OCI-LY1 (cell line): Measurements from ENCODE around the gene IL31.

ENCODE experiments used
- CTCF ChIP-seq: fragments of 200-600 bp; sonication (generic), shearing (Covaris generic); IDR thresholded peaks from 2 replicates; pipeline ENCODE4 v1.5.1; 2017; ENCODE audit warnings: mild to moderate bottlenecking, antibody characterized with exemption, low read length, moderate library complexity, mixed read lengths
- EZH2 ChIP-seq: fragments of 200-600 bp; sonication (generic), shearing (Covaris generic); IDR thresholded peaks from 2 replicates; pipeline ENCODE4 v1.8.0; 2017; ENCODE audit warnings: borderline replicate concordance, mixed run types, mild to moderate bottlenecking, antibody characterized with exemption, low read length, moderate library complexity, mixed read lengths

DNA sequence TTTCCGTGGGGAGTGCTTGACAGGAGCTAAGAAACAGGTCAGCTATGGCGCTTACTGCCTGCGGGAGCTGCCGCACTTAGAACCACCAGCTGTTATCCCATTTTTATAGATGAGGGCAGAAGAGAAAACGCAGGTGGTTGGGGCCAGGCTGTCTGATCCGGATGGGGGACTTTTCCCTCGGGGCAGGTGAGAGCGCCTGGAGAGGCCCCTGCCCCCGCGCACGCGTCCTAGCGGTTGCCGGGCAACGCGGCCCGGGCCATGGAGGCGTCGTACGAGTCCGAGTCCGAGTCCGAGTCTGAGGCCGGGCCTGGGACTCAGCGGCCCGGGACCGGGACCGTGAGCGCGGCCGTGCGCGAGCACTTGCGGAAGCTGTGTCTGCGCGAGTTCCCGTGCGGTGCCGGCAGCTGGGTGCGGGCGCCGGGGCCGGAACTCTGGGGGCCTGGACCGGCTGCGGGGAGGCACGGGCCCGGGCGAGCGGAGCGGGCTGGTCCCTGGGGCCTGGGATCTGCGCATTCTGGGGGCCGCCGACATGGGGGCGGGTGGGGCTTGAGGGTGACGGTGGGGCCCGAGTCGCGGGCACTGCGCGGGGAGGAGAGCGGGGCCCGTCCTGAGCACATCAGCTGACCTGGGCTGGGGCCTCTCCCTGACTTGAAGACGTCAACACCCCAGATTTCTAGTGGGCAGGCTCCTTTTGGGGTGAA is 9.0 kb upstream of the IL31 start, which contains the start of gene LRRC43:
- TF ChIP-seq CTCF (no peak), EZH2 (no peak)
